ENCODE measurements around the gene SGMS1.
"Not testable (repeated sequence)": the region's sequence is repeated elsewhere in the genome, so short reads cannot be mapped to it uniquely, and the experiment has no call there.

DNA sequence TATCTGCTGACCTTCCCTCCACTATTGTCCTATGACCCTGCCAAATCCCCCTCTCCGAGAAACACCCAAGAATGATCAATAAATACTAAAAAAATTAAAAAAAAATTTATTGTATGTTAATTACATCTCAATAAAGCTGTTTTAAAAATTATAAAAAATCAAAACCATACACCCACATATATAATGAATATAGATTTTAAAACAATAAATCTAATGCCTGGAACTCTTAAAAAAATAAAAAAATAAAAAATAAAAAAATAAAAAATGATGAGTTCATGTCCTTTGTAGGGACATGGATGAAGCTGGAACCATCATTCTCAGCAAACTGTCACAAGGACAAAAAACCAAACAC is 267.3 kb downstream of the SGMS1 start:
- TF ChIP-seq POLR2AphosphoS5 (IDR thresholded peaks at IDR 0.05) = not testable (repeated sequence)
- TF ChIP-seq, protein P1, sequence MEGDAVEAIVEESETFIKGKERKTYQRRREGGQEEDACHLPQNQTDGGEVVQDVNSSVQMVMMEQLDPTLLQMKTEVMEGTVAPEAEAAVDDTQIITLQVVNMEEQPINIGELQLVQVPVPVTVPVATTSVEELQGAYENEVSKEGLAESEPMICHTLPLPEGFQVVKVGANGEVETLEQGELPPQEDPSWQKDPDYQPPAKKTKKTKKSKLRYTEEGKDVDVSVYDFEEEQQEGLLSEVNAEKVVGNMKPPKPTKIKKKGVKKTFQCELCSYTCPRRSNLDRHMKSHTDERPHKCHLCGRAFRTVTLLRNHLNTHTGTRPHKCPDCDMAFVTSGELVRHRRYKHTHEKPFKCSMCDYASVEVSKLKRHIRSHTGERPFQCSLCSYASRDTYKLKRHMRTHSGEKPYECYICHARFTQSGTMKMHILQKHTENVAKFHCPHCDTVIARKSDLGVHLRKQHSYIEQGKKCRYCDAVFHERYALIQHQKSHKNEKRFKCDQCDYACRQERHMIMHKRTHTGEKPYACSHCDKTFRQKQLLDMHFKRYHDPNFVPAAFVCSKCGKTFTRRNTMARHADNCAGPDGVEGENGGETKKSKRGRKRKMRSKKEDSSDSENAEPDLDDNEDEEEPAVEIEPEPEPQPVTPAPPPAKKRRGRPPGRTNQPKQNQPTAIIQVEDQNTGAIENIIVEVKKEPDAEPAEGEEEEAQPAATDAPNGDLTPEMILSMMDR (IDR thresholded peaks at IDR 0.05 in 8 of 11, conservative IDR thresholded peaks at IDR 0.05 in 3 of 11) = not testable (repeated sequence)
